Coronary artery (tissue), 2 donors: Measurements from ENCODE around the gene MLLT3.

ENCODE experiments used
- DNase-seq: peaks from one replicate; pipeline ENCODE4 v3.0.0-alpha.2; 2017; ENCODE audit warnings: low spot score
- H3K27ac ChIP-seq, 2 donors: fragments of 200-600 bp; sonication (generic); one replicate each; pipeline ENCODE4 v1.5.1; 2016 to 2019
- H3K4me3 ChIP-seq: fragments of 200-600 bp; sonication (generic); 2 replicates; pipeline ENCODE4 v1.5.1; 2016; ENCODE audit warnings: mild to moderate bottlenecking, moderate library complexity
- TF ChIP-seq, protein P1 (sequence below): fragments of 200-600 bp; sonication (generic); IDR thresholded peaks from one replicate; pipeline ENCODE4 v1.5.1; 2019; ENCODE audit warnings: antibody characterized with exemption

The MLLT3 gene

DNA sequence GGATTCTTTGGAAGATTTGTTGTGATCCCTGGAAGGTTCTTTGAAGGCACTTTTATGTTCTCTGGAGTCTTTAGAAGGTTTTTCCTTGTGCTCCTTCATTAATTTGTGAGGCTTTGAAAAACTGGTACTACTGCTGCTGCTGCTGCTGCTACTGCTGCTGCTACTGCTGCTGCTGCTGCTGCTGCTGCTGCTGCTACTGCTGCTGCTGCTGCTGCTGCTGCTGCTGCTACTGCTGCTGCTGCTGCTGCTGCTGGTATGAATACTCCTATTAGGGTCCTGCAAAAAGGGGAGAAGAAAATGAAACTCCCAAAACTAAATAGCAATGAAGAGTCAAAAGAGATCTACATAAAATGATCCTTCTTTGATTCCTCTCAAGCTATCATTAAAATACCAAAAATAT lies 208.1 kb downstream of the MLLT3 start:
- no peak overlapping the region for H3K4me3 ChIP-seq
- DNase-seq, result no peak
- no peak overlapping the region for H3K27ac ChIP-seq
- TF ChIP-seq, protein P1, sequence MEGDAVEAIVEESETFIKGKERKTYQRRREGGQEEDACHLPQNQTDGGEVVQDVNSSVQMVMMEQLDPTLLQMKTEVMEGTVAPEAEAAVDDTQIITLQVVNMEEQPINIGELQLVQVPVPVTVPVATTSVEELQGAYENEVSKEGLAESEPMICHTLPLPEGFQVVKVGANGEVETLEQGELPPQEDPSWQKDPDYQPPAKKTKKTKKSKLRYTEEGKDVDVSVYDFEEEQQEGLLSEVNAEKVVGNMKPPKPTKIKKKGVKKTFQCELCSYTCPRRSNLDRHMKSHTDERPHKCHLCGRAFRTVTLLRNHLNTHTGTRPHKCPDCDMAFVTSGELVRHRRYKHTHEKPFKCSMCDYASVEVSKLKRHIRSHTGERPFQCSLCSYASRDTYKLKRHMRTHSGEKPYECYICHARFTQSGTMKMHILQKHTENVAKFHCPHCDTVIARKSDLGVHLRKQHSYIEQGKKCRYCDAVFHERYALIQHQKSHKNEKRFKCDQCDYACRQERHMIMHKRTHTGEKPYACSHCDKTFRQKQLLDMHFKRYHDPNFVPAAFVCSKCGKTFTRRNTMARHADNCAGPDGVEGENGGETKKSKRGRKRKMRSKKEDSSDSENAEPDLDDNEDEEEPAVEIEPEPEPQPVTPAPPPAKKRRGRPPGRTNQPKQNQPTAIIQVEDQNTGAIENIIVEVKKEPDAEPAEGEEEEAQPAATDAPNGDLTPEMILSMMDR, result no peak

- TF ChIP-seq, protein P1, result no peak
- DNase-seq, result no peak
- H3K27ac ChIP-seq, result no peak overlapping the region
- H3K4me3 ChIP-seq, result no peak overlapping the region
Measured at GRCh38 chr9:20409321-20410092, 212.8 kb downstream of the MLLT3 start.

GRCh38 chr9:20408513-20408912 lies 213.8 kb downstream of the MLLT3 start:
- no peak for DNase-seq
- Histone ChIP-seq H3K27ac (no peak overlapping the region), H3K4me3 (no peak overlapping the region)
- TF ChIP-seq, protein P1, result no peak

DNA sequence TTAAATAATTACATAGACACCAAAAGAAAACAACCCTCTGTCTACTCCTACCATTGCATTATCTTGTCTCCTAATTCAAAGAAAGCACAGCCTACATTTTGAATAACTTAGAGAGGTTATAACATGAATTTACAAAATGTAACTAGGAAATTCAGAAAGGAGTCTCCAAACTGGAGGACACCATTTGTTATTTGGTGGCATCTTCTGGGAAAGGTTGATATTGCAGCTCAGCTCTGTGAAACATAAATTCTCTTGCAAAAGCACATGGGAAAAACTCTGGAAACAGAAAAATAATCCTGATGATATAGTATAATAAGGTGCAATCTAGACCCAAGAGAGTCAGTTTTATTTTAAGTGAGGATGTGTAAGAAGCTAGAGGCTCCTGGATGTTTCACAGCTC lies 215.3 kb downstream of the MLLT3 start:
- TF ChIP-seq, protein P1, result no peak
- no peak for DNase-seq
- H3K27ac ChIP-seq, result no peak overlapping the region
- no peak overlapping the region for H3K4me3 ChIP-seq

GRCh38 chr9:20406344-20406743 lies 216.0 kb downstream of the MLLT3 start:
- no peak for DNase-seq
- Histone ChIP-seq H3K4me3 (no peak overlapping the region), H3K27ac (no peak overlapping the region)
- TF ChIP-seq, protein P1, result no peak

- TF ChIP-seq, protein P1, result no peak
- Histone ChIP-seq H3K4me3 (no peak overlapping the region), H3K27ac (no peak overlapping the region)
- DNase-seq, result no peak
Measured at GRCh38 chr9:20405616-20406015, 216.7 kb downstream of the MLLT3 start.

- TF ChIP-seq, protein P1, result no peak
- no peak overlapping the region for H3K27ac ChIP-seq
- H3K4me3 ChIP-seq, result no peak overlapping the region
- no peak for DNase-seq
Measured at GRCh38 chr9:20405078-20405477, 217.2 kb downstream of the MLLT3 start.
